Measurements from ENCODE around the gene LHFPL2.
"Not testable (repeated sequence)": the region's sequence is repeated elsewhere in the genome, so short reads cannot be mapped to it uniquely, and the experiment has no call there.

LHFPL2 gene

GRCh38 chr5:78666975-78667374, 18.4 kb upstream of the LHFPL2 start:
- DNase-seq (ENCODE audit: low read depth in 1 of 2, low spot score in 1 of 2): not testable (repeated sequence)

- no peak for DNase-seq (ENCODE audit: low read depth in 1 of 2, low spot score in 1 of 2)
Measured at GRCh38 chr5:78666041-78666444, 17.5 kb upstream of the LHFPL2 start.

GRCh38 chr5:78665534-78665933, 17.0 kb upstream of the LHFPL2 start:
- no peak for DNase-seq (ENCODE audit: low read depth in 1 of 2, low spot score in 1 of 2)

GRCh38 chr5:78662323-78662722, 13.8 kb upstream of the LHFPL2 start:
- DNase-seq (ENCODE audit: low read depth in 1 of 2, low spot score in 1 of 2): no peak

GRCh38 chr5:78661691-78662090, 13.1 kb upstream of the LHFPL2 start:
- no peak for DNase-seq (ENCODE audit: low read depth in 1 of 2, low spot score in 1 of 2)

GRCh38 chr5:78661044-78661443, 12.5 kb upstream of the LHFPL2 start:
- DNase-seq (ENCODE audit: low read depth in 1 of 2, low spot score in 1 of 2): no peak

- no peak for DNase-seq (ENCODE audit: low read depth in 1 of 2, low spot score in 1 of 2)
Measured at GRCh38 chr5:78660401-78660800, 11.8 kb upstream of the LHFPL2 start.

GRCh38 chr5:78659714-78660113, 11.1 kb upstream of the LHFPL2 start:
- no peak for DNase-seq (ENCODE audit: low read depth in 1 of 2, low spot score in 1 of 2)

- DNase-seq (ENCODE audit: low read depth in 1 of 2, low spot score in 1 of 2): no peak
Measured at GRCh38 chr5:78659114-78659513, 10.5 kb upstream of the LHFPL2 start.

- no peak for DNase-seq (ENCODE audit: low read depth in 1 of 2, low spot score in 1 of 2)
Measured at GRCh38 chr5:78657201-78657600, 8.6 kb upstream of the LHFPL2 start.

- no peak for DNase-seq (ENCODE audit: low read depth in 1 of 2, low spot score in 1 of 2)
Measured at GRCh38 chr5:78655746-78656290, 7.2 kb upstream of the LHFPL2 start.

- DNase-seq (ENCODE audit: low read depth in 1 of 2, low spot score in 1 of 2): no peak
Measured at GRCh38 chr5:78654386-78654785, 5.8 kb upstream of the LHFPL2 start.

- DNase-seq (ENCODE audit: low read depth in 1 of 2, low spot score in 1 of 2): no peak
Measured at GRCh38 chr5:78653681-78654366, 5.3 kb upstream of the LHFPL2 start.

GRCh38 chr5:78653031-78653430, 4.5 kb upstream of the LHFPL2 start:
- DNase-seq (ENCODE audit: low read depth in 1 of 2, low spot score in 1 of 2): no peak

GRCh38 chr5:78651468-78651867, 2.9 kb upstream of the LHFPL2 start:
- no peak for DNase-seq (ENCODE audit: low read depth in 1 of 2, low spot score in 1 of 2)

GRCh38 chr5:78650531-78650930, 2.0 kb upstream of the LHFPL2 start:
- DNase-seq (ENCODE audit: low read depth in 1 of 2, low spot score in 1 of 2): no peak

- DNase-seq (ENCODE audit: low read depth in 1 of 2, low spot score in 1 of 2): no peak
Measured at GRCh38 chr5:78649861-78650496, 1.4 kb upstream of the LHFPL2 start.

- no peak for DNase-seq (ENCODE audit: low read depth in 1 of 2, low spot score in 1 of 2)
Measured at GRCh38 chr5:78649211-78649695, 681 bp upstream of the LHFPL2 start.

- DNase-seq (ENCODE audit: low read depth in 1 of 2, low spot score in 1 of 2): no peak
Measured at GRCh38 chr5:78647838-78648358, 674 bp downstream of the LHFPL2 start.

- DNase-seq (ENCODE audit: low read depth in 1 of 2, low spot score in 1 of 2): no peak
Measured at GRCh38 chr5:78647351-78647818, 1.2 kb downstream of the LHFPL2 start.

- no peak for DNase-seq (ENCODE audit: low read depth in 1 of 2, low spot score in 1 of 2)
Measured at GRCh38 chr5:78644741-78645300, 3.8 kb downstream of the LHFPL2 start.

GRCh38 chr5:78644129-78644528, 4.4 kb downstream of the LHFPL2 start:
- no peak for DNase-seq (ENCODE audit: low read depth in 1 of 2, low spot score in 1 of 2)

Data from stimulated activated CD4-positive, alpha-beta T cell treated with anti-CD3 and anti-CD28 coated beads, Interleukin-15, amount 100 ng/mL, for 1 hour (primary cell).